ENCODE measurements around the gene SPEM3. TPM values are rescaled to one million over a fixed set of nuclear protein-coding genes. Genes with fewer than 3 reads are reported as not detected.

Gene SPEM3
- polyA plus RNA-seq, 2 of the 4 experiments (the other 2 are of a cell fraction), result not detected

GRCh38 chr17:7403977-7404736 is 24.5 kb upstream of the SPEM3 start, which contains the start of gene TMEM256 (continued):
- TF ChIP-seq CTCF (IDR thresholded peaks at IDR 0.05) (no peak), ZC3H11A (IDR thresholded peaks at IDR 0.05) (no peak), GATA3 (IDR thresholded peaks at IDR 0.05; ENCODE audit: borderline replicate concordance) (no peak), PBX3 (IDR thresholded peaks at IDR 0.05) (no peak), HOXA7 (CRISPR knock-in tag; IDR thresholded peaks at IDR 0.05) (no peak), SREBF2 (IDR thresholded peaks at IDR 0.05) (peak; percentile 33; the same call in 1 of the 2 replicates), ZSCAN20 (CRISPR knock-in tag; IDR thresholded peaks at IDR 0.05) (no peak), RCOR1 (IDR thresholded peaks at IDR 0.05; ENCODE audit: low read depth, low read length) (no peak), RAD21 (conservative IDR thresholded peaks at IDR 0.05 in 1 of 2, IDR thresholded peaks at IDR 0.05 in 1 of 2) (no peak), NR3C1 (IDR thresholded peaks at IDR 0.05) (no peak), SMC3 (IDR thresholded peaks at IDR 0.05) (no peak), HMGXB4 (CRISPR knock-in tag; IDR thresholded peaks at IDR 0.05; ENCODE audit: borderline replicate concordance) (no peak), HDAC2 (IDR thresholded peaks at IDR 0.05) (no peak), BCL3 (IDR thresholded peaks at IDR 0.05) (peak; percentile 87), NPAS2 (CRISPR knock-in tag; IDR thresholded peaks at IDR 0.05; ENCODE audit: borderline replicate concordance) (no peak), KDM1A (IDR thresholded peaks at IDR 0.05; ENCODE audit: low read depth) (no peak), NFE2L2 (conservative IDR thresholded peaks at IDR 0.05; ENCODE audit: low read length) (no peak), MYC (IDR thresholded peaks at IDR 0.05; ENCODE audit: borderline replicate concordance, low read length) (peak; percentile 21; the same call in 1 of the 2 replicates), RARB (CRISPR knock-in tag; IDR thresholded peaks at IDR 0.05) (no peak), CBX2 (IDR thresholded peaks at IDR 0.05; ENCODE audit: borderline replicate concordance, low read depth) (no peak), HOXB5 (CRISPR knock-in tag; IDR thresholded peaks at IDR 0.05) (no peak), CHD4 (IDR thresholded peaks at IDR 0.05; ENCODE audit: borderline replicate concordance) (no peak), EHF (CRISPR knock-in tag; IDR thresholded peaks at IDR 0.05) (no peak)

All from A549 (cell line).